ENCODE results near the gene POU2AF1.

- no peak for TF ChIP-seq CTCF (conservative IDR thresholded peaks at IDR 0.05; ENCODE audit: low read length)
- no peak for TF ChIP-seq EZH2phosphoT487 (IDR thresholded peaks at IDR 0.05; ENCODE audit: borderline replicate concordance)
Observed at GRCh38 chr11:111309215-111309915, 69.7 kb downstream of the POU2AF1 start.
